Activated naive CD8-positive, alpha-beta T cell treated with anti-CD3 and anti-CD28 coated beads, Interleukin-2, amount 50 U/mL, for 24 hours (primary cell): ENCODE data around the gene LRRC59.
A peak's percentile ranks its signal among the peaks of the same experiment; 100 is the strongest.
"Not testable (repeated sequence)": the region's sequence is repeated elsewhere in the genome, so short reads cannot be mapped to it uniquely, and the experiment has no call there.

ENCODE experiments used
- ATAC-seq: fragments of 150-1000 bp; cut with Tn5 transposase; one replicate; pipeline ENCODE4 v1.10.0; 2021
- DNase-seq: peaks from one replicate; pipeline ENCODE4 v3.0.0; 2021
- H3K27ac Mint-ChIP-seq: one replicate; pipeline ENCODE4 v1.8.0; 2021; ENCODE audit warnings: mild to moderate bottlenecking, mixed read lengths
- H3K27me3 Mint-ChIP-seq: one replicate; pipeline ENCODE4 v1.8.0; 2021; ENCODE audit warnings: mixed read lengths
- H3K36me3 Mint-ChIP-seq: one replicate; pipeline ENCODE4 v1.8.0; 2021; ENCODE audit warnings: low read depth, mixed read lengths
- H3K4me1 Mint-ChIP-seq: one replicate; pipeline ENCODE4 v1.8.0; 2021; ENCODE audit warnings: mixed read lengths
- H3K4me3 Mint-ChIP-seq: one replicate; pipeline ENCODE4 v1.8.0; 2021; ENCODE audit warnings: mild to moderate bottlenecking, moderate library complexity, mixed read lengths
- H3K9me3 Mint-ChIP-seq: one replicate; pipeline ENCODE4 v1.8.0; 2021; ENCODE audit warnings: mixed read lengths

The LRRC59 gene

DNA sequence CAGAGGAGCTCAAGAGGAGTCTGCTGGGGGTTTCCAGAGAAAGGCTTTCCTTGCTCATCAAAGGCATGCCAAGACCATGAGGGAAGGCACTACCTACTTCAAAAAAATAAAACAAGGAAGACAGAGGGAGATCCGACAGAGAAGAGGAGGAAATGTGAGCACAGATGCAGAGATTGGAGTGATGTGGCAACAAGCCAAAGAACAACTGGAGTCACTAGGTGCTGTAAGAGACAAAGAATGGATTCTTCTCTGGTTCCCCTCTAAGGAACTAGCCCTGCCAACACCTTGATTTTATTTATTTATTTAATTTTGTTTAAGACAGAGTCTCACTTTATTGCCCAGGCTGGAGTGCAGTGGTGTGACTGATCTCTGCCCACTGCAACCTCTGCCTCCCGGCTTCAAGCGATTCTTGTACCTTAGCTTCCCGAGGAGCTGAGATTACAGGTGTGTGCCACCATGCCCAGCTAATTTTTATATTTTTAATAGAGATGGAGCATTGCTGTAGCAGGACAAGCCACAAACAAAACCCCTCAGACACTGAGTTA lies 14.9 kb upstream of the LRRC59 start:
- Mint-ChIP-seq H3K27ac (no peak overlapping the region), H3K4me3 (no peak overlapping the region)
- no peak for ATAC-seq

DNA sequence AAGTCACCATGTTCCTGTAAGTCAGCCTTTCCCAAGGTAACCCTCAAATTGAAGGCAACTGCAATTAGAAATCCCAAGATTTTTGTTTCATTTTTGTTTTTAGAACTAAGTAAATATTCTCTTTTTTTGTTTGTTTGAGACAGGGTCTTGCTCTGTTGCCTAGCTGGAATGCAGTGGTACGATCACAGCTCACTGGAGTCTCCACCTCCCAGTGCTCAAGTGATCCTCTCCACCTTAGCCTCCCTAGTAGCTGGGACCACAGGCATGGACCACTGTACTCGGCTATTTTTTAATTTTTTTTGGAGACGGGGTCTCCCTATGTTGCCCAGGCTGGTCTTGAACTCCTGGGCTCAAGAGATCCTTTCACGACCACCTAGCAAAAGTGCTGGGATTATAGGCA lies 10.6 kb upstream of the LRRC59 start:
- H3K27me3 Mint-ChIP-seq, result peaks cover 12% of the 10 kb centered on the region
- H3K36me3 Mint-ChIP-seq, result no peaks in the 10 kb centered on the region
- H3K9me3 Mint-ChIP-seq, result no peaks in the 10 kb centered on the region
- DNase-seq (no peak), ATAC-seq (no peak)
- no peaks in the 10 kb centered on the region for H3K4me1 Mint-ChIP-seq
- H3K27ac Mint-ChIP-seq, result no peak overlapping the region
- no peak overlapping the region for H3K4me3 Mint-ChIP-seq

More for the DNA sequence above, 14.9 kb upstream of the LRRC59 start:
- Mint-ChIP-seq H3K27me3 (peaks cover 2% of the 10 kb centered on the region), H3K36me3 (no peaks in the 10 kb centered on the region), H3K4me1 (no peaks in the 10 kb centered on the region), H3K9me3 (no peaks in the 10 kb centered on the region)
- no peak for DNase-seq

DNA sequence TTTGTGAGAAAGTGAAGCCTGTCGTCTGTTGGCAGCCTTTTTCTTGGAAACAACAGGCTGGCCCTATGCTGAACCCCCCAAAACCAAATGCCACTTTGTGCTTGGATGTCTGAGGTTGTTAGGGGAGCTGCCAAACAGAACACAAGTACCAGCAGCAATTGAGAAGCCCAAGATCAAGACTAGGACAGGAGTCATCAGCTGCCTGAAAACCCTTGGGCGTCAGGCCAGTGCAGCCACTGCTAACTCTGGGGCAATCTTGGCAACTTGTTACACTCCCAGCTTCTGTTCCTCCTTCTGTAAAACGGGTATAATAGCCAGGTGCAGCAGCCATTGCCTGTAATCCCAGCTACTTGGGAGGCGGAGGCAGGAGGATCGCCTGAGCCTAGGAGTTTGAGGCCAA lies 9.3 kb upstream of the LRRC59 start:
- Mint-ChIP-seq H3K4me3 (no peak overlapping the region), H3K27ac (no peak overlapping the region), H3K27me3 (peaks cover 14% of the 10 kb centered on the region), H3K36me3 (no peaks in the 10 kb centered on the region), H3K4me1 (no peaks in the 10 kb centered on the region), H3K9me3 (no peaks in the 10 kb centered on the region)
- ATAC-seq, result no peak
- DNase-seq, result no peak

DNA sequence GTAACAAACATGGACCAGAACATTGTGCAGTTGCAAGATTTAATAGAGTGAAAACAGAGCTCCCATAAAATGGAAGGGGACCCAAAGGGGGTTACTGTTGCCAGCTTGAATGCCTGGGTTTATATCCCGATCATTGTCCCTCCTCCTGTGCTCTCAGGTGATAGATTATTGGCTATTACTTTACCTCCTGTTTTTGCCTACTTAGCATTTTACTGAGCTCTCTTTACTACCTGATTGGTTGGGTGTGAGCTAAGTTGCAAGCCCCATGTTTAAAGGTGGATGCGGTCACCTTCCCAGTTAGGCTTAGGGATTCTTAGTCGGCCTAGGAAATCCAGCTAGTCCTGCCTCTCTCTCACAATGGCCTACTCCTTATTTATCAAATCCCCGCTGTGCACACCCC lies 8.0 kb upstream of the LRRC59 start:
- H3K27me3 Mint-ChIP-seq, result peaks cover 13% of the 10 kb centered on the region
- H3K4me3 Mint-ChIP-seq, H3K4me1 Mint-ChIP-seq, H3K36me3 Mint-ChIP-seq, DNase-seq, ATAC-seq, H3K9me3 Mint-ChIP-seq, H3K27ac Mint-ChIP-seq: not testable (repeated sequence)

DNA sequence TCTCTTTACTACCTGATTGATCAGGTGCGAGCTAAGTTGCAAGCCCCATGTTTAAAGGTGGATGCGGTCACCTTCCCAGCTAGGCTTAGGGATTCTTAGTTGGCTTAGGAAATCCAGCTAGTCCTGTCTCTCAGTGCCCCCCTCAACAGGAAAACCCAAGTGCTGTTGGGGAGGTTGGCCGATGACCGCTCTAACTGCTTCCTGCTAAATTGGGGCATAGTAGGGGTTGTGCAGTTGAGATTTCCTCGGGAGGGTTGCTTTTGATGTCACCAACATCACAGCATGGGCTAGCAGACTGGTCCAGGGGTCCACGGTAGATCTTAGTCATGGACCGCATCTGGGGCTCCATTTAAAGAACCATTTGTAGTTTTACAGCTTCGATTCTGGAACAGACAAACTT lies 2.3 kb upstream of the LRRC59 start:
- ATAC-seq, H3K9me3 Mint-ChIP-seq, H3K27ac Mint-ChIP-seq, DNase-seq, H3K4me3 Mint-ChIP-seq: not testable (repeated sequence)
- Mint-ChIP-seq H3K36me3 (peaks cover 17% of the 10 kb centered on the region), H3K27me3 (peaks cover 11% of the 10 kb centered on the region), H3K4me1 (peaks cover 24% of the 10 kb centered on the region)

DNA sequence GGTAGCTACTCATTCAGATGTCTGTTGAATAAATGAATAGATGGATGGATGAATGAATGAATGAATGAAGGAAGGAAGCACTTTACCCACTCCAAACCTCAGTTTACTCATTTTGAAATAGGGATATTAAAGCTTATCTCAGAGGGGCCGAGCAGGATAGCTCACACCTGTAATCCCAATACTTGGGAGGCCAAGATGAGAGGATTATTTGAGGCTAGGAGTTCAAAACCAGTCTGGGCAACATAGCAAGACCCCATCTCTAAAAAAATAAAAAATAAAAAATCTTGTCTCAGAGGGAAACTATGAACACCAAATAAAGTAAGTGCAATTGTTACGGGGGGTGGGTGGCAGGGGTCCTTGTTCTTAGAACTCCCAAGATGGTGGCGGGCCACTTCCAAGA lies 1.3 kb upstream of the LRRC59 start:
- Mint-ChIP-seq H3K36me3 (peaks cover 25% of the 10 kb centered on the region), H3K4me1 (peaks cover 25% of the 10 kb centered on the region)
- H3K27me3 Mint-ChIP-seq, H3K27ac Mint-ChIP-seq, DNase-seq, H3K9me3 Mint-ChIP-seq, ATAC-seq, H3K4me3 Mint-ChIP-seq: not testable (repeated sequence)

DNA sequence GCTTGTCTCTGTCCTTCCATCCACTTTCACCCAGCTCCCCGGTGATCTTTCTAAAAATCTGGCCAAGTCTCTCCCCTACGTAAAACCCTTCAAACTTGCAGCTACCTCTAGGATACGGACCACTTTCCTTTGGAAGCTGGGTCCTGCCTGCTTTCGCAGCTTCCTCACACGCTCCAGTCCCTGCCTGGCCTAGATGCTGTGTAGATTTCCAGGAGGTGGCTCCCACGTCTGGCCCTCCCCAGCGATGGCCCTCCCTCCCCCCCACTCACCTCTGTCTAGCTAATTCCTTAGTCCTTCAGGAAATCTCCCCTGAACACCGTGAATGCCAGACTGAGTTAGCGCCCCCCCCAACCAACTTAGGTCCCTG lies 579 bp upstream of the LRRC59 start:
- Mint-ChIP-seq H3K4me3 (peak overlapping the region; percentile 95), H3K27me3 (peaks cover 2% of the 10 kb centered on the region), H3K36me3 (peaks cover 32% of the 10 kb centered on the region), H3K4me1 (peaks cover 25% of the 10 kb centered on the region), H3K9me3 (no peaks in the 10 kb centered on the region), H3K27ac (peak overlapping the region; percentile 74)
- no peak for DNase-seq
- no peak for ATAC-seq

DNA sequence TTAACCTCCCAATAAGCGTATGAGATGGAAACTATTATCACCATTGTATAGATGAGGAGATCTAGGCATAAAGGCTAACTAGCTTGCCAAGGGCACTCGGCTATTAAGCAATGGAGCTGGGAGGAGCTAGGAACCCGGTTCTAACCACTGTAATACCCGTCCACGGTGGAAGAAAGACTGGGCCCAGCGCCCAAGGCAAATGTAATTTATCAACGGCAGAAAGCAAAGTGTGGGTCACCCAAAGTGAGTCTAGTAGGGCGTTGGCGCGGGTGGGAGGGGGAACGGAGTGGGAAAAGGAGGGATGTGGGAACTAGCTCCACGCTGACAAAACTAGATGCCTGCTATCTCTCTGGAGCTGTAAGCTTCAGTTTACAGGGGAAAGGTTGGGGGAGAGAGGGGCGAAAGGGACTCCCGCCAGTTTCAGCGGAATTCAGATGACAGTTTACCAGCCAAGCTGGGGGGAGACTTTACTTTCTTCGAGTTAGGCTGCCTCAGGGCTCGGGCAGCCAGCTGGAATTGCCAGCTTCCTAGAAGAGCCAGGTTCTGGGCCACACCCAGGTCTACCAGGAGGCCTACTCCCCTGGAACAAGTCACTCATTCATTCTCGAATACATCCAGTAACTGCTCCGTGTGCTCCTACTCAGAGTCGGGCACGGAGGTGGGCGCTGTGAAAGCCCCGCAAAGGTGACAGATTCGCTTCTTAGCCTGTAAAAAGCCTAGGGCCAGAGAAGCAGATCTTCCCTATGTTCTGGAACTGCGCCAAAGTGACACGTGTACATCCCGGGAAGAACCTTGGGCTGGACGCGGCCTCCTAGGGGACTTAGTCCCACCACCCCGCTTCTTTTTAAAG lies 837 bp downstream of the LRRC59 start:
- Mint-ChIP-seq H3K4me1 (peaks cover 25% of the 10 kb centered on the region), H3K36me3 (peaks cover 44% of the 10 kb centered on the region), H3K27me3 (no peaks in the 10 kb centered on the region), H3K27ac (peak overlapping the region; percentile 93), H3K4me3 (peak overlapping the region; percentile 95), H3K9me3 (no peaks in the 10 kb centered on the region)
- ATAC-seq (peak; percentile 55), DNase-seq (peak; percentile 31)

DNA sequence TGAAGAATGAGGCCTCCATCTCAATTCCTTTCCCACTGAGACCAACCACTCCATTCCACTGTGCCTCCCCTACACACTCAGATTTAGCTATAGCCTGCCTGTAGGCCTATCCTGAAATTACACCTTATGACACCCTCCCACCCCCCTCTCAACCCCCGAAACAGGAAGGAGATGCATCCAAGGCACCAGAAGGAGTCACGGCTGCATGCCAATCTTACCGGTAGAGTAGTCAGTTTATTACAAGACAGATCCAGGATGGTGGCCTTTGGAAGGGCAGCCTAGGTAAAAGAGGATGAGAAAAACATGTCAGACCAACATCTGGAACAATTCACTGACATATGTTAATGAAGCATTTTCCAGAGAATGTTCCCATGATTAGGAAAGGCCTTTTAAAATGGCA lies 2.6 kb downstream of the LRRC59 start:
- Mint-ChIP-seq H3K4me1 (peaks cover 25% of the 10 kb centered on the region), H3K27ac (peak overlapping the region; percentile 60), H3K9me3 (no peaks in the 10 kb centered on the region), H3K27me3 (no peaks in the 10 kb centered on the region), H3K4me3 (peak overlapping the region; percentile 95), H3K36me3 (peaks cover 61% of the 10 kb centered on the region)
- ATAC-seq (no peak), DNase-seq (no peak)

DNA sequence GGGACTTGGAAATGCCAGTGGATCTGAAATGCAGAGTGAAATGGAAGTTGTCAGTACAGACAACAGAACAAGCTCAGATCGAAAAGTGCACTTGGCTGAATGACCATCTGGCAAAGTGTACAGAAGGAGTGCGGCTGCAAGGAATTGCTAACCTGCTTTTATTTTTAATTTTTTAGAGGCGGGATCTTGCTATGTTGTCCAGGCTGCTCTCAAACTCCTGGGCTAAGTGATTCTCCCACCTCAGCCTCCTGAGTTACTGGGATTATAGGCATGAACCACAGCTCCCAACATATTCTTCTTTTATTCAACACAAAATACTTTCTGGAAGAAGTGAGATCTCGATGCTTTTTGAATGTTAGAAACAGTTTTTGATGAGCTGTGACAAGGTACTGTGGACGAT lies 3.6 kb downstream of the LRRC59 start:
- no peaks in the 10 kb centered on the region for H3K27me3 Mint-ChIP-seq
- no peak overlapping the region for H3K27ac Mint-ChIP-seq
- H3K4me3 Mint-ChIP-seq, result no peak overlapping the region
- DNase-seq, result no peak
- no peaks in the 10 kb centered on the region for H3K9me3 Mint-ChIP-seq
- peaks cover 25% of the 10 kb centered on the region for H3K4me1 Mint-ChIP-seq
- ATAC-seq, result no peak
- peaks cover 70% of the 10 kb centered on the region for H3K36me3 Mint-ChIP-seq

DNA sequence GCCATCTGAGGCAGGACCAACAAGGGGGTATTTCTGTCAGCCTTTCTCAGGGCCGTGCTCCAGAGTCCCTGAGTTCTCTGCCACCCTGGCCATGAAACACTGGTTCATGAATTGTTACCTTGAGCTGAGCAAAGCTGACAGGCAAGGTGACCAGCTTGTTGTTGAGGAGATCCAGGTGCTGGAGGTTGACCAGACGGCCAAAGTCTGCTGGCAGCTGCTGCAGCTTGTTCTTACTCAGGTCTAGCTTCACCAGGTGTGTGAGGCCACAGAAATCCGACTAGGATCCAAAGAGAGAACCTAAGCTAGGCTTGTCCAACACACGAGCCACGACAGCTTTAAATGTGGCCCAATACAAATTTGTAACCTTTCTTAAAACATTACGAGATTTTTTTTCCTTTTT lies 4.7 kb downstream of the LRRC59 start:
- Mint-ChIP-seq H3K9me3 (no peaks in the 10 kb centered on the region), H3K36me3 (peaks cover 80% of the 10 kb centered on the region), H3K27me3 (no peaks in the 10 kb centered on the region), H3K4me1 (peaks cover 22% of the 10 kb centered on the region), H3K27ac (no peak overlapping the region), H3K4me3 (no peak overlapping the region)
- DNase-seq (no peak), ATAC-seq (no peak)

DNA sequence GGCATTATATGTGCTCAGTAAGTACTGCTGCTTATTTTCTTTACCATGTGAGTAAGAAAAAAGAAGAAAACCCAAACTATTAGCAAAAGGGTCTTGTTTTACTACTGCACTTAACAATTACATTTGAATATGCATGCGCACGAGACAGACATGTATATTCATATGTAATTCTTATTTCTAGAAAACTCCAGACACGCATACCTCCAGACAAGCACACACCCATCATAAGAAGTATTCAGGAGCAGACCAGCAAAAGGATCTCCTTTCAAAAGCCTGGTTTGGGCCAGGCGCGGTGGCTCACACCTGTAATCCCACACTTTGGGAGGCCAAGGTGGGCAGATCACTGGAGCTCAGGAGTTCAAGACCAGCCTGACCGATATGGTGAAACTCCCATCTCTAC lies 7.8 kb downstream of the LRRC59 start:
- Mint-ChIP-seq H3K9me3 (no peaks in the 10 kb centered on the region), H3K27me3 (no peaks in the 10 kb centered on the region), H3K36me3 (peaks cover 89% of the 10 kb centered on the region), H3K4me1 (peaks cover under 1% of the 10 kb centered on the region), H3K4me3 (no peak overlapping the region), H3K27ac (no peak overlapping the region)
- no peak for ATAC-seq
- no peak for DNase-seq

DNA sequence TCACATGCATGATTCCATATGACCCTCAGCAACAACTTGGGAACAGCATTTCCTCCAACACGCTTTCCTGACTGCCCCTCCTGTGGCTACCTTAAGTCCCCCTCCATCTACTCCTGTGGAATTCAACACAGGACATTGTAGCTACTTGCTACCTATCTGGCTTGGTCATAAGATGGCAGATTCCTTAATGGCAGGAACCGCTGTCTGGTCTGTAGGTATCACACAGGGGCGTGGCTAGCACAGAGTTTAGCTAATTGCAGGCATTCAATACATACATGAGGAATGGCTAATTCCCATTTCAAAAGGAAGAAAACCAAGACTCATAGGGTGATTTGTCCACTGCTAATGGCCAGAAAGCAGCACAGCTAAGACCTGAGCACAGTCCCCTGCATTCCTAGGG lies 8.6 kb downstream of the LRRC59 start:
- no peak for DNase-seq
- Mint-ChIP-seq H3K27ac (no peak overlapping the region), H3K4me3 (no peak overlapping the region), H3K4me1 (no peaks in the 10 kb centered on the region), H3K9me3 (no peaks in the 10 kb centered on the region), H3K36me3 (peaks cover 87% of the 10 kb centered on the region), H3K27me3 (no peaks in the 10 kb centered on the region)
- no peak for ATAC-seq

DNA sequence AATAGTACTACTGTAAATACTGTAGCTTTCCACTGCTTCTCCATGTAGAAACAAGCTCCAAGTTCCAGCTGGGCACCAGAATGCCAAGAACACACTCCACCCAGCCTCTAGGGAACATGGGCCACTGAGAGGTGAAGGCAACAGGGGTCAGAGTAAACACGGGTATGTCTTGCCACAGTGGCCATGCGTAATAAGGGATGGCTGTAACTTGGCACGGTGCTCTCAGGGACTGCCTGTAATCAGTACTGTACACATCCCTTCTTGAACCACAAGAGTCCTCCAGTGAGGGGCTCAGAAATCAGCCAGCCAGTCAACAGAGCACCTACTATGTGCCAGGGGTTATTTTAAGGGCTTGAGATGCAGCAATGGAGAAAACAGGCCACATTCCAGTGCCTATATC lies 10.8 kb downstream of the LRRC59 start:
- Mint-ChIP-seq H3K9me3 (no peaks in the 10 kb centered on the region), H3K27ac (no peak overlapping the region), H3K4me1 (no peaks in the 10 kb centered on the region), H3K4me3 (no peak overlapping the region), H3K36me3 (peaks cover 82% of the 10 kb centered on the region), H3K27me3 (no peaks in the 10 kb centered on the region)
- no peak for ATAC-seq
- DNase-seq, result no peak

DNA sequence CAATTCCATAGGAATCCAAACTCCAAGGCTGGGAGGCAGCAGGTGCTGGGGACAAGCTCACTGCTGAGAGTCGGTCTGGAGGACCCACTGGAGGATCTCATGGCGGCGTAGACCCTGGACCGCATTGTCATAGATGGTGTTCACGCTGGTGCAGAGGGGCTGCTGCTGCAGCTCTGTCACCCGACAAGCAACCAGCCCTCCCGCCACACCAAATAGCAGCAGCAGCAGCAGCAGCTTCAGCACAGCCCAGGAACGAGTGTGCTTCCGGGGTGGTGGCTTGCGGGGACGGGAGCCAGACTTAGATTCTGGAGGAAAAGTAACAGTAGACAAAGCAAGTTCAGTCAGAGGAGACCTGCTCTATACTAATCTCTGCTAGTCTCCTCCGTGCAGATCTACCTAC lies 14.4 kb downstream of the LRRC59 start:
- Mint-ChIP-seq H3K27ac (no peak overlapping the region), H3K9me3 (no peaks in the 10 kb centered on the region), H3K4me3 (no peak overlapping the region), H3K4me1 (no peaks in the 10 kb centered on the region), H3K27me3 (no peaks in the 10 kb centered on the region), H3K36me3 (peaks cover 60% of the 10 kb centered on the region)
- no peak for DNase-seq
- no peak for ATAC-seq
